IPS-20b (cell line): ENCODE data around the gene GRK5.
A peak's percentile ranks its signal among the peaks of the same experiment; 100 is the strongest.

ENCODE experiments used
- H3K27ac ChIP-seq: one replicate; pipeline ENCODE4 v1.5.1; 2013; ENCODE audit warnings: low read length
- H3K27me3 ChIP-seq: 2 replicates; pipeline ENCODE4 v1.6.1; 2013; ENCODE audit warnings: mild to moderate bottlenecking, low read length, inconsistent platforms; ENCODE audit not compliant: insufficient read depth
- H3K36me3 ChIP-seq: 2 replicates; pipeline ENCODE4 v1.6.1; 2013; ENCODE audit warnings: low read depth, mild to moderate bottlenecking, inconsistent platforms, low read length, moderate library complexity; ENCODE audit not compliant: insufficient read depth
- H3K4me1 ChIP-seq: 2 replicates; pipeline ENCODE4 v1.6.1; 2013; ENCODE audit warnings: mild to moderate bottlenecking, control low read depth, inconsistent platforms, low read length, moderate library complexity; ENCODE audit not compliant: insufficient read depth
- H3K4me3 ChIP-seq: 2 replicates; pipeline ENCODE4 v1.5.1; 2013; ENCODE audit warnings: mild to moderate bottlenecking, low read length, inconsistent platforms
- H3K9ac ChIP-seq: 2 replicates; pipeline ENCODE4 v1.6.1; 2013; ENCODE audit warnings: low read depth, mild to moderate bottlenecking, inconsistent platforms, low read length, moderate library complexity
- H3K9me3 ChIP-seq: 2 replicates; pipeline ENCODE4 v1.6.1; 2013; ENCODE audit warnings: mild to moderate bottlenecking, low read depth, low read length, inconsistent platforms; ENCODE audit not compliant: insufficient read depth

Gene GRK5

DNA sequence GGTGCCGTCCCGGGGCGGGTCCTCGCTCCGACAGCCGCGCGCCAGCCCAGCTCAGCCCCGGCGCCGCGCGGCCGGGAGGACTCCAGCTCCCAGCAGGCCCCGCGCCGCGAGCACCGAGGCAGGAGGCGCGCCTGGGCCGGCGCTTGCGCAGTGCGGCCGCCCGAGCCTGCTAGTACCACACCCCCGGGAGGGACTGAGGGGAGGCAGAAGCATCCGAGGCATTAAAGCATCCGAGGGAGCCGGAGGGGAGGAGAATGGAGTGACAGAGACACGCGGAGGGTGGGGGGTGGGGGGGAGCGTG, at the start of gene GRK5:
GRK5 (plus strand) TSS at position 206 of the 301 bp plus-strand sequence. CDS start 347 bp downstream, outside the sequence.
- Histone ChIP-seq H3K27ac (no peak within 1 kb of the TSS), H3K4me1 (peaks cover 20% of the 10 kb centered on the region), H3K4me3 (peak within 1 kb of the TSS; percentile 84), H3K9ac (peak within 1 kb of the TSS; percentile 79; the same call in 1 of the 2 replicates), H3K9me3 (no peaks in the 10 kb centered on the region), H3K36me3 (no peaks in the 10 kb centered on the region), H3K27me3 (peaks cover 23% of the 10 kb centered on the region)

DNA sequence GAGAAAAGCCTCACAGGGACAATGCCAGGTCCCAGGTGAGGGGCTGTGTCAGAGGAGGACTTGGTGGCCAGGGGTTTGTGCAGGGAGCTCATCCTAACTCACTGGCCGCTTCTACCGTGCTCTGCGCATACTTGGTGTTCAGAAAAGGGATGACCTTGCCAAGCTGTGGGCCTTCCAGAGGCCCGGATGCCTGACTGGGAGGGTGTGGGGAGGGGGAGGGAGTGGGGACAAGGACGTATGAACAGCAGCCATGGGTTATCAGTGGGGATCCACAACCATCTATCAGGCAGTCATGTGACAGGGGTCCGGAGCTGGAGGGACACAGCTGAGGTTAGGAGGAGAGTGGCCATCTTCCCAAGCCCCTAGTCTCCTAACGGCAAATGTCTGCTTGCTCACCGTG, 48.0 kb upstream of the GRK5 start:
- H3K27me3 ChIP-seq: no peaks in the 10 kb centered on the region
- H3K4me1 ChIP-seq: no peaks in the 10 kb centered on the region; the same call in 1 of the 2 replicates
- no peak overlapping the region for H3K4me3 ChIP-seq
- peaks cover 50% of the 10 kb centered on the region for H3K36me3 ChIP-seq
- H3K9me3 ChIP-seq: no peaks in the 10 kb centered on the region
- H3K27ac ChIP-seq: no peak overlapping the region
- H3K9ac ChIP-seq: no peak overlapping the region

DNA sequence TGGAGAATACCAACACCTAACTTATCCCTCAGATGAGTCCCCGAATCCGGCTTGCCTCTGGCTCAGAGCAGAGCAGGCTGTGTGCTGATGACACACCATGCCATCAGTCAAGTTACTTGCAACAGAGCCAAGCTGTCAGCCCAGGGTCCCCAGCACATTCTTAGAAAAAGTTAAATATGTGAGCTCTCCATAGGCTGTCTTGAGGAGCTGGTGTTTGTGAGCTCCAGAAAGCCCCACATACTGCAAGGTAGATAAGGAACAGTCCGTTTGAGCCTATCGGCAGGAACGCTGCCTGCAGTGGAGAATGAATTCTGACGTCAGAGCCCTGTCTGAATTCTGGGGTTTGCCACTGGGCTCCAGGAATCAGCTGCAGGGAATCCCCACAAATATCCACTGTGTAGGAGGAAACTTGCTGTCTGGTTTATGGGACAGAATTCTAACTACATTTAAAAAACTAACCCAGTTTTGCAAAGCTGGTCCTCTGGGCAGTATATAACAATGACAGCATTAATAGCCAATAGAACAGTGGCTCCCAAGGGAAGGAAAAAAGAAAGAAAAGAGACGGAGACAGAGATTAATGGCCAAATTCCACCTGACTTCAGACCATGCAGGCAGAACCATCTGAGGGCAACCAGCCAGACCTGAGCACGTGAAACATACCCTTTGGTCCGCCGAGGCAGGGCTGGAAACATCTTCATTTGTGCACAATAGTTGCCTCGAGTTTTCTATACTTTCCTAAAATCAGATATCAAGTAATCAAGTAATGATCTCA, 45.5 kb upstream of the GRK5 start:
- Histone ChIP-seq H3K9me3 (no peaks in the 10 kb centered on the region), H3K9ac (no peak overlapping the region), H3K27me3 (no peaks in the 10 kb centered on the region; the same call in 1 of the 2 replicates), H3K36me3 (peaks cover 31% of the 10 kb centered on the region), H3K27ac (no peak overlapping the region), H3K4me1 (peaks cover 9% of the 10 kb centered on the region; the same call in 1 of the 2 replicates), H3K4me3 (no peak overlapping the region)

DNA sequence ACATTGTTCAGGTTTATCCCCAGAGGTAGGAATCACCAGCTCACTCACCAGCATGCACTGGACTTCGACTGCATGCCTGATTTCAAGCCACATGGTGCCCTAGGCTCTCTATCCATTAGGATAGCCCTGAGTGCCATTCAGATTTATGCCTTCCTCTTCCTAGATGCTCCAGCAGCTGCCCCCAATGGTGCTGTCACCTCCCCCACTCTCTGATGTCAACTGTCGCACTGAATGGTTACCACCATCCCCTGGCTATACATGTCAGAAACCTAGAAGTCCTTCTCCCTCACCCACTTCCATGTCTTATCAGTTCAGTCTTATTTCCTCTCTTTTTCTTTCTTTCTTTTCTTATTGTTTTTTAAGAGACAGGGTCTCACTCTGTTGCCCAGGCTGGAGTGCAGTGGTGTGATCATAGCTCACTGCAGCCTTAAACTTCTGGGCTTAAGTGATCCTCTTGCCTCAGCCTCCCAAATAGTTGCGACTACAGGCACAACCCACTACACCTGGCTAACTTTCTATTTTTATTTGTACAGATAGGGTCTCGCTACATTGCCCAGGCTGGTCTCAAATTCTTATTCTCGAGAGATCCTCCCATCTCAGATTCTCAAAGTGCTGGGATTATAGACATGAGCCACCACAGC, 44.8 kb upstream of the GRK5 start:
- Histone ChIP-seq H3K27ac (no peak overlapping the region), H3K4me1 (peaks cover 9% of the 10 kb centered on the region; the same call in 1 of the 2 replicates), H3K4me3 (no peak overlapping the region), H3K27me3 (no peaks in the 10 kb centered on the region; the same call in 1 of the 2 replicates), H3K36me3 (peaks cover 36% of the 10 kb centered on the region), H3K9ac (no peak overlapping the region), H3K9me3 (no peaks in the 10 kb centered on the region)

DNA sequence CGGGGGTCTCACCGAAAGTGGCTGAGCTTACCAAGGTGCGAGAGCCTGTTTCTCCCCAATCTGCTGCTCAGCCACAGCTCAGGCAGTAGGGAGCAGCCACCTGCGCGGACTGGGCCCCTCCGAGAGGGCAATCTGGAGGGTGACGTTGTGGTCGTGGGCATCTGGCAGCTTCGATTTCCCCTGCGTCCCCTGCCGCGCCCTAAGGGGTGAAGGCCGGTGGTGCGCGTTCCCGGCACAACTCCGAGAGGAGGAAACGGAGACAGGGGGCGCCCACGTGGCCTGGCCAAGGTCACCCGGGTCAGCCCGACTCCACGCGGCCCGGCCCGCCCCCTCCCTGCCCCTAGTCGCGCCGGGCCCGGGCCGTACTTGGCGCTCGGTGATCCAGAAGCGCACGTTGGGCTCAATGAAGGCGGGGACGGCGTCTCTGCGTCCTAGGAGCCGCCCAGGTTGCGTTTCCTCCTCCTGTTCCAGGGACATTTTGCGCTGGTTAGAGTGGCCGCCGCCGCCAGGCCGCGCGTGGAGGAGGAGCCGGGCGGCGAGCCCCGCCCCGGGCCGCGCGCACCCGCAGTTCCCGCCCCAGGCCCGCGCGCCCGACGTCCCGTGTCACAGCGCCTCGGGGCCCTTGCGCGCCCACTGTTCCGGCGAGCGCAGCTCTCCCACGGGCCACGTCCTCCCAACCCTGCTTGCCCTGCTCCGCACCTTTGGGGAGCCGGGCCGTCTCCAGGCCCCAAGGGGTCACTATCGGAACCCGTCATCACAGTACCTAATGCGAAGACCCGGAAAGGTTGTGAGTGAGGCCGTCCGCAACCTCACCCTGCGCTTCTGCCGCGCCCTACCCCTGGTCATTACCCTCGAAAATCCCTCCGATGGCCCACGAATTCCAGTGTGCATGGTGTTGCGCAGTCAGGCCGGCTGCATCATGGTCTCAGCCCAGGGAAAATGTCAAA, 41.9 kb upstream of the GRK5 start, which contains the start of gene SFXN4:
SFXN4 (minus strand) TSS at position 544 of the 947 bp plus-strand sequence; CDS start at position 477, 67 bp downstream.
- Histone ChIP-seq H3K36me3 (peaks cover 46% of the 10 kb centered on the region), H3K4me3 (peak within 1 kb of the TSS; percentile 89), H3K9ac (peak within 1 kb of the TSS; percentile 85; the same call in 1 of the 2 replicates), H3K27ac (no peak within 1 kb of the TSS), H3K27me3 (no peaks in the 10 kb centered on the region; the same call in 1 of the 2 replicates), H3K9me3 (no peaks in the 10 kb centered on the region), H3K4me1 (peaks cover 9% of the 10 kb centered on the region; the same call in 1 of the 2 replicates)

DNA sequence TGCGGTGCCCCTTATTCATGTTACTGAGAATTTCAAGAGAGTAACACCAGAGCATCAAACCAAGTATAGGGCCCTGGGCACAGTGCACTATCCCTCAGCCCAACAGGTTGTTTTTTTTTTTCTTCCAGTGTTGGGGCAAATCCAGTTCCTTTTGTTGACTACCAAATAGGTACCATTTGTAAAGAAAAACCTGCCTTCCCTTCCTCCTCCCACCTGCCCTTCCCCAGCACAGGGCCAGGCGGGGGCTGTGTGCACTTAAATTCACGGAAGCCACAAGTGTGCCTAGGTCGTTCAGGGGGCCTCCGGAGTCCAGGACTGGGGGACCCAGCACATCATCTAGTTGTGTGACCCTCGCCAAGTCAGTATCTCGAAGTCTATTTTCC, 41.3 kb upstream of the GRK5 start:
- Histone ChIP-seq H3K4me1 (peaks cover 9% of the 10 kb centered on the region; the same call in 1 of the 2 replicates), H3K4me3 (peak overlapping the region; percentile 89), H3K36me3 (peaks cover 45% of the 10 kb centered on the region), H3K9me3 (no peaks in the 10 kb centered on the region), H3K27me3 (no peaks in the 10 kb centered on the region; the same call in 1 of the 2 replicates), H3K27ac (no peak overlapping the region), H3K9ac (peak overlapping the region; percentile 85; the same call in 1 of the 2 replicates)

DNA sequence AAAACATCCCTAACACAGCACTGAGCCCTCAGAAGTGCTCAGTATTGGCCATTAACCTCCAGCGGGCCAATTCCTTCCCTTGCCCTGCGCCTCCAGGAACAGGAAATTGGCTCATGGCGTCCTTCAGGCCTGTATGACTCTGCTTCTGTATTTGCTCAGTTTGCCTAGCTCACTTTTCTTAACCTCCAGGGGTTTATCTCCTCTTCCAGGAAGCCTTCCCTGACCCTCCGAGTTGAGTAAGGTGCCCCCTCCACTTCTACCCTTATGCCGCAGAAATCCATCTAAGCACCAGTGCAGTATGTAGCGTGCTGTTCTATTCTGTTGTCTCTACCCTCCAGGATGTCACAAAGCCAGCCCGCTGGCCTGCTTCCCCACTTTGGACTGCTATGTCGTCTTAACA, 40.8 kb upstream of the GRK5 start:
- Histone ChIP-seq H3K4me3 (no peak overlapping the region; the same call in 1 of the 2 replicates), H3K27ac (no peak overlapping the region), H3K9ac (no peak overlapping the region), H3K36me3 (peaks cover 45% of the 10 kb centered on the region), H3K9me3 (no peaks in the 10 kb centered on the region), H3K4me1 (peaks cover 9% of the 10 kb centered on the region; the same call in 1 of the 2 replicates), H3K27me3 (no peaks in the 10 kb centered on the region; the same call in 1 of the 2 replicates)

DNA sequence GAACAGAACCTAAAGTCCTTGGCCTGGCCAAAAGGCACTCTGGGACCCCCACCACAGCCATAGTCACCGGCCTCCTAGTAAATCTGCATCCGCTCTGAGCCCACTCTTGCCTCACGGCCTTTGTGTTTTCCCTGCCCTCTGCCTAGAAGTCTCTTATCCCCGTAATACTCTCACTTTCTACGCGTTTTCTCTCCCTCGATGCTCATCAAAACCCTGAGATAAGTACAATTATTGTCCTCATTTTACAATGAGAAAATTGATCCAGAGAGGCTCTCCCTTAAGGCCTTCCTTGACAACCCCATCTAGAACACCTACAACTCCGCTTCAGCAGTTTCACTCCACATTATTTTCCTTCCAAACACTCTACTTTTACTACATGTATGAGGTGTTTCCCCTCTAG, 40.3 kb upstream of the GRK5 start:
- Histone ChIP-seq H3K27ac (no peak overlapping the region), H3K9ac (no peak overlapping the region), H3K36me3 (peaks cover 49% of the 10 kb centered on the region), H3K4me1 (peaks cover 9% of the 10 kb centered on the region; the same call in 1 of the 2 replicates), H3K27me3 (no peaks in the 10 kb centered on the region; the same call in 1 of the 2 replicates), H3K9me3 (no peaks in the 10 kb centered on the region), H3K4me3 (no peak overlapping the region)

DNA sequence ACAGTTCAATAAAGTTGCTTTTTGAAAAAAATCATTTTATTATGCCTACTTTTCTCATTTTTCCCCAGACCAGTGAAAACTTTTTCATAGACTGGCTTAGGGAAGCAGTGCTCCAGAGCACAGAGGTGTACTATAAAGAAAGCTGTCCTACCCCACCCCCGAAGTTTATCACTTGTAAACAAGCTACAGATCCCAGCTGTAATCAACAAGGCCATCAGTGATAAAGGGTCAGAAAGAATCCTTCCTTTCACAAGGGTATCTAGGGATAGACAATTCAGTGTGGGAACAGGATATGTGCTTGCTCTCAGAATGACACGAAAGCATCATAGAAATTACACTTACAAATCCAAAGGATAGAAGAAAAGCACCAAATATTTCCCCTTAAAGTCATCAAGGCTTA, 33.3 kb upstream of the GRK5 start:
- Histone ChIP-seq H3K27me3 (no peaks in the 10 kb centered on the region), H3K4me3 (no peak overlapping the region), H3K4me1 (peaks cover 6% of the 10 kb centered on the region; the same call in 1 of the 2 replicates), H3K9ac (no peak overlapping the region), H3K36me3 (peaks cover 73% of the 10 kb centered on the region), H3K27ac (no peak overlapping the region), H3K9me3 (no peaks in the 10 kb centered on the region)

DNA sequence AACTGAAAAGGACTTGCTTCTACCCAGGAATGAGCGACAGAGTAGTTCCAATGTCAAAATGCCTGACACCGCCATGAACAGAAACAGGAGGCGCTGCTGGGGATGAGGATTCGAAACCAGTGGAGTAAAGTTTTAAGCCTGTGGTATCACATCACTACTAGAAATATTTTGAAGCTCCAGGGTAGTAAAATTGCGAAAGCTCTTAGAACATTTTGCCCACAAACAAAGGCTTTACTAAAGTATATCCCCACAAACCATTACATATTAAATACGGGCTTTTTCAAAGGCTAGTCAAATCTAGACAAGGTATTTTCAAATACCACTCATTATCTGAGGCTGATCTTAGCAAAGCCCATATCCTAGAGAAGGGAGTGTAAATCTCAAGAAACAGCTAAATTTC, 31.2 kb upstream of the GRK5 start:
- Histone ChIP-seq H3K9ac (no peak overlapping the region), H3K27me3 (no peaks in the 10 kb centered on the region), H3K9me3 (no peaks in the 10 kb centered on the region), H3K4me1 (peaks cover 7% of the 10 kb centered on the region; the same call in 1 of the 2 replicates), H3K4me3 (no peak overlapping the region), H3K27ac (no peak overlapping the region), H3K36me3 (peaks cover 55% of the 10 kb centered on the region)
